Measurements from ENCODE around the gene TRPV2.
"Not testable (repeated sequence)": the region's sequence is repeated elsewhere in the genome, so short reads cannot be mapped to it uniquely, and the experiment has no call there.

The TRPV2 gene

DNA sequence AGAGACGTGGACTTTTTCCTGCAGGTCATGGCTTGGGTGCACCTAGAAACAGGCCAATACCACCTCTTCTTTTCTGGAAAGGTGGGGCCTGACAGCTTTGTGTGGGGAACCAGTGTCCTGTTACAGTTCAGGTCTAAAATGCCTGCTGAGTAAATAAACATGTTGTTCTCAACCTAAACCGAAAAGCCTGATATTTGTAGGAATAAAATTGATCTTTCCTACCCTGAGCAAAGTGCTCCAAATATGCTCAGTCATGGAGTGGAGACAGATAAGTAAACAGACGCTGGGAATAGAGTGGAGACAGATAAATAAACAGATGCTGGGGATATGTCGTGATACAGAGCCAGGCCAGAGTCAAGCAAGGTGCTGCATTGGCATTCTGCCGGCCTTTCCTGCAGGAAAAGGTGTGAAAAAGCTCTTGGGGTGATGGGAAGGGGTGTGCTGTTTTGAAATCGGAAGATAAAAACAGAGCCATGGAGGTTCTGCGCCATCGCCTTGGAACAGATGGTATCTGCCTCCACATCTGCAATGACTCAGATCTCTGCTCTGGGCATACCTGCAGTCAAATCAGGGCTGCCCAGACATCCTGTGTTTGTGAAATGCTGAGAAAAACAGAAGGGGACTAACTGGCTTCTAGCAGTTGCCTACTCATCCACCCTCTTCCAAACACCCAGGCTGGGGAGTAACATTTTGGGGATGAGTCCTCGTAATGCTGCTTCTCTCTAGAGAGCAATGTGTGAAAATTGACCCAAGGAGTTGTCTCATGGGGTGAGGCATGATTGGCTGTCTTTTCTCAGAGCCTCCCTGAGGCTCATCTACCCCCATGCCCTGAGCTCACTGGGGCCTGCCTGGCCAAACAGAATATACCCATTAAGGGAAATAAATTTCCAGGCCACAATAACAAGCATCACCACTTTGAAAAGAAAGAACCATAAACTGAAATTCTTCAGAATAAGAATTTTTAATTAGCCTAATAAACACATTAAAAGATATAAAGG lies 16.8 kb upstream of the TRPV2 start:
- TF ChIP-seq CTCF (IDR thresholded peaks at IDR 0.05; ENCODE audit: low read depth, low read length) = no peak
- Histone ChIP-seq H3K9me3 (ENCODE audit: severe bottlenecking) (no peaks in the 10 kb centered on the region), H3K36me3 (no peaks in the 10 kb centered on the region), H3K27me3 (ENCODE audit: insufficient read depth, low read depth, severe bottlenecking) (no peaks in the 10 kb centered on the region), H3K4me3 (ENCODE audit: low read depth, low read length) (no peak overlapping the region), H3K27ac (peak overlapping the region; percentile 29; the same call in 1 of the 2 replicates)
- DNase-seq = no peak

- not testable (repeated sequence) for H3K27ac ChIP-seq; H3K27me3 ChIP-seq (ENCODE audit: insufficient read depth, low read depth, severe bottlenecking); H3K4me3 ChIP-seq (ENCODE audit: low read depth, low read length); H3K9me3 ChIP-seq (ENCODE audit: severe bottlenecking); DNase-seq; H3K36me3 ChIP-seq
Observed at GRCh38 chr17:16403847-16404246, 11.5 kb upstream of the TRPV2 start.

DNA sequence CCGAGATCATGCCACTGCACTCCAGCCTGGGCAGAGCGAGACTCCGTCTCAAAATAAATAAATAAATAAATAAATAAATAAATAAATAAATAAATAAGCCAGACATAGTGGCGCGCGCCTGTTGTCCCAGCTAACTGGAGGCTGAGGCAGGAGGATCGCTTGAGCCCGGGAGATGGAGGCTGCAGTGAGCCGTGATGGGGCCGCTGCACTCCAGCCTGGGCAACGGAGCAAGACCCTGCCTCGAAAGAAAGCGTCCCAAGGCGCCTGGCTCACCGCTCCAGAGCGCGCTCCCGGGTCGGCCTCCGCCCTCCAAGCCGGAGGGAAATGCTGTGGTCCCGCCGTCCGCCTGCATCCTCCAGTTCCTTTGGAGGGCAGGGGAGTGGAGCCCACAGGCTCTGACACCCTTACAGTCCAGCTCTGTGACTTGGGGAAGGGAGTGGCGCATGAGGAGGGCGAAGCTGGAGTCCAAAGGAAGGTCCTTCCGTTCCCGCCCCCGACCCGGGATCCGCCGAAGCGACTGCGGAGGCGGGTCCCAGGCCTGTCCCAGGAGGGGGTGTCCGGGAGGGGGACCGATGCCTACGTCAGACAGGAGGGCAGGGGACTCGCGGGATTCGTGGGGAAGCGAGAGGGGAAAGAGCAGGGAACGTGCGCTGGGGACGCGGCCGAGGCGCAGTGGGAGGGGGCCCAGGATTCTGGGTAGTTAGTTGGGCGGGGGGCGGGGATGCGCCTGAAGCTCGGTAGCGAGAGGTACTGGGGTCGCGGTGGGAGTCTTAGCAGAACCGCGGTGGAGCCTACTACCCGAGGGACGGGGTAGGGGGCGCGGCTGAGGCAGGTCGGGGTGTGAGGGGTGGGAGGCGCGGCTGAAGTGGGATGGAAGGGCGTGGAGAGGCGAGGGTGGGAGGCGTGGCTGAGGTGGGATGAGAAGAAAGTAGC lies 8.4 kb upstream of the TRPV2 start:
- H3K27ac ChIP-seq = no peak overlapping the region
- no peak for DNase-seq
- TF ChIP-seq CTCF (IDR thresholded peaks at IDR 0.05; ENCODE audit: low read depth, low read length) = no peak
- no peaks in the 10 kb centered on the region for H3K9me3 ChIP-seq (ENCODE audit: severe bottlenecking)
- no peak overlapping the region for H3K4me3 ChIP-seq (ENCODE audit: low read depth, low read length)
- H3K36me3 ChIP-seq = no peaks in the 10 kb centered on the region
- H3K27me3 ChIP-seq (ENCODE audit: insufficient read depth, low read depth, severe bottlenecking) = no peaks in the 10 kb centered on the region

DNA sequence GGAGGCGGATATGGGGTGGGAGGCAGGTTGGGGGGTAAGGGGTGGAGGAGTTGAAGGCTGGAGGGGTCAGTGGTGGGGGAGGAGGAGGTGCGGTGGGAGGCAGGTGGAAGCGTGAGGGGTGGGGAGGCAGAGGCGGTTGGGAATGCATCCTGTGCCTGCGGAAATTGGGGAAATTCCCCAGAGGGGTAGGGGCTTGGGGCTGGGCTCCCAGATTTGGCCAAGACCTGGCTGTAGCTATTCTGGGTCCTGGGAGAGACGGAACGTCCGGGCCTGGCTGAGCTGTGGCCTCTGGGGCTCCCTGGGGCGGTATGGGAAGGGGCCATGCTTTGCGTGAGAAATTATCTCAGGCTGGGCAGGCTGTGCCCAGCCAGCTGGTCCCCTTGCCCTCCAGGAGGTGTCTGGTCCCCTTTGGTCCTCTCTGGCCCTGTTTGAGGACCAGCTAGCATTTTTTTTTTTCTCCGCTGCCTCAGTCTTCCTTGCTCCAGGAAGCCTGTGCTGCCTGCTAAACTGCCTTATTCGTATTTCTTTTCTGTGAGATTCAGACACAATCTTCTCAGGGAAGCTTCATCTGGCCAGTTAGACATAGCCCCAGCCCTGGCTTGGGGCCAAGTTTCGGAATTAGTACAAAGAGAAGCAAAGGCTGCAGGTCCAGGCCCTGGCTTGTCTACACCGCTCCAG lies 7.3 kb upstream of the TRPV2 start:
- TF ChIP-seq CTCF (IDR thresholded peaks at IDR 0.05; ENCODE audit: low read depth, low read length) = no peak
- H3K27ac ChIP-seq = peak overlapping the region; percentile 82
- no peaks in the 10 kb centered on the region for H3K36me3 ChIP-seq
- no peak overlapping the region for H3K4me3 ChIP-seq (ENCODE audit: low read depth, low read length)
- no peaks in the 10 kb centered on the region for H3K9me3 ChIP-seq (ENCODE audit: severe bottlenecking)
- no peaks in the 10 kb centered on the region for H3K27me3 ChIP-seq (ENCODE audit: insufficient read depth, low read depth, severe bottlenecking)
- peak; percentile 86 for DNase-seq

- Histone ChIP-seq H3K4me3 (ENCODE audit: low read depth, low read length) (no peak overlapping the region), H3K36me3 (peaks cover 15% of the 10 kb centered on the region), H3K27ac (peak overlapping the region; percentile 81; the same call in 1 of the 2 replicates), H3K9me3 (ENCODE audit: severe bottlenecking) (no peaks in the 10 kb centered on the region), H3K27me3 (ENCODE audit: insufficient read depth, low read depth, severe bottlenecking) (no peaks in the 10 kb centered on the region)
- DNase-seq = no peak
- no peak for TF ChIP-seq CTCF (IDR thresholded peaks at IDR 0.05; ENCODE audit: low read depth, low read length)
Observed at GRCh38 chr17:16417399-16417798, 2.0 kb downstream of the TRPV2 start.
